Activated CD4-positive, alpha-beta T cell treated with anti-CD3 and anti-CD28 coated beads, Interleukin-2, amount 10 ng/mL, durations not matched to agents 24 days and 14 days (primary cell): Measurements from ENCODE around the gene MYOC. TPM values are rescaled to one million over a fixed set of nuclear protein-coding genes. Genes with fewer than 3 reads are reported as not detected.
A peak's percentile ranks its signal among the peaks of the same experiment; 100 is the strongest.
"Not testable (repeated sequence)": the region's sequence is repeated elsewhere in the genome, so short reads cannot be mapped to it uniquely, and the experiment has no call there.

Experiments
- DNase-seq: peaks from one replicate; pipeline ENCODE4 v3.0.0; 2022
- H3K27ac Mint-ChIP-seq: one replicate; pipeline ENCODE4 v1.8.0; 2022; ENCODE audit warnings: mild to moderate bottlenecking, mixed read lengths
- H3K27me3 Mint-ChIP-seq: one replicate; pipeline ENCODE4 v1.8.0; 2022; ENCODE audit warnings: mixed read lengths
- H3K36me3 Mint-ChIP-seq: one replicate; pipeline ENCODE4 v1.8.0; 2022; ENCODE audit warnings: low read depth, mild to moderate bottlenecking, mixed read lengths
- H3K4me1 Mint-ChIP-seq: one replicate; pipeline ENCODE4 v1.8.0; 2021; ENCODE audit warnings: mixed read lengths
- H3K4me3 Mint-ChIP-seq: one replicate; pipeline ENCODE4 v1.8.0; 2022; ENCODE audit warnings: mild to moderate bottlenecking, moderate library complexity, mixed read lengths
- H3K9me3 Mint-ChIP-seq: one replicate; pipeline ENCODE4 v1.8.0; 2021; ENCODE audit warnings: mixed read lengths
- intact Hi-C: fragments of 100-400 bp; cut with micrococcal nuclease; formaldehyde crosslinking; loops from one replicate; pipeline ENCODE4 v1.15.1; 2023
- total RNA-seq: library from RNA; stranded (reverse); gene quantifications from 2 replicates; pipeline ENCODE4 v1.2.3, GENCODE V29; 2022

The MYOC gene
- total RNA-seq, 1 donor from 2014 or later, result not detected

DNA sequence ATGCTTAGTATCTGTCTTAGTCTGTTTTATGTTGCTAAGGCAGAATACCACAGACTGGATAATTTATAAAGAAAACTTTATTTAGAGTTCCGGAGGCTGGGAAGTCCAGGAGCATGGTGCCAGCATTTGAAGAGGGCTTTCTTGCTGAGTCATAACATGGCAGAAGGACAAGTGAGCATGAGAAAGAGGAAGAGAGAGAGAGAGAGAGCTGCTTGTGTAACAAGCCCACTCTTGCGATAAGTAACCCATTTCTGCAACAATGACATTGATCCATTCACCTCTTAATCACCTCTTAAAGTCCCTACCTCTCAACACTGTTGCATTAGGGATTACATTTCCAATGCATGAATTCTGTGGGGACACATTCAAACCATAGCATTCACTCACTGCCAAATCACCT lies 42.1 kb downstream of the MYOC start:
- H3K27ac Mint-ChIP-seq, result no peak overlapping the region
- no peaks in the 10 kb centered on the region for H3K36me3 Mint-ChIP-seq
- H3K4me3 Mint-ChIP-seq, result no peak overlapping the region
- H3K4me1 Mint-ChIP-seq, result no peaks in the 10 kb centered on the region
- intact Hi-C loops, result no loop called here
- no peak for DNase-seq
- H3K27me3 Mint-ChIP-seq, result no peaks in the 10 kb centered on the region
- no peaks in the 10 kb centered on the region for H3K9me3 Mint-ChIP-seq

DNA sequence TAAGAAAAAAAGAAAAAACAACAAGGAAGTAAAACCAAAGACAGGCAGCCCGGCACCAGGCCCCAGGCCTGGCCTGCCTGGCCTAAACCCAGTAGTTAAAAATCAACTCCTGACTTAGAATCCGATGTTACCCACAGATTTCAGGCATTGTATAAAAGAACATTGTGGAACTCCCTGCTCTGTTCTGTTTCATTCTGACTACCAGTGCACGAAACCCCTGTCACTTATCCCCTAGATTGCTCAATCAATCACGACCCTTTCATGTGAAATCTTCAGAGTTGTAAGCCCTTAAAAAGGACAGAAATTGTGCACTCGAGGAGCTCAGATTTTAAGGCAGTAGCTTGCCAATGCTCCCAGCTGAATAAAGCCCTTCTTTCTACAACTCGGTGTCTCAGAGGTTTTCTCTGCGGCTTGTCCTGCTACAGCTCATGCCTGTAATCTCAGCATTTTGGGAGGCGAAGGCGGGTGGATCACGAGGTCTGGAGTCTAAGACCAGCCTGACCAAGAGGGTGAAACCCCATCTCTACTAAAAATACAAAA lies 46.0 kb downstream of the MYOC start:
- Mint-ChIP-seq H3K27ac (no peak overlapping the region), H3K27me3 (no peaks in the 10 kb centered on the region), H3K4me3 (no peak overlapping the region), H3K36me3 (no peaks in the 10 kb centered on the region), H3K9me3 (no peaks in the 10 kb centered on the region), H3K4me1 (no peaks in the 10 kb centered on the region)
- no peak for DNase-seq
- intact Hi-C loops, result no loop called here

DNA sequence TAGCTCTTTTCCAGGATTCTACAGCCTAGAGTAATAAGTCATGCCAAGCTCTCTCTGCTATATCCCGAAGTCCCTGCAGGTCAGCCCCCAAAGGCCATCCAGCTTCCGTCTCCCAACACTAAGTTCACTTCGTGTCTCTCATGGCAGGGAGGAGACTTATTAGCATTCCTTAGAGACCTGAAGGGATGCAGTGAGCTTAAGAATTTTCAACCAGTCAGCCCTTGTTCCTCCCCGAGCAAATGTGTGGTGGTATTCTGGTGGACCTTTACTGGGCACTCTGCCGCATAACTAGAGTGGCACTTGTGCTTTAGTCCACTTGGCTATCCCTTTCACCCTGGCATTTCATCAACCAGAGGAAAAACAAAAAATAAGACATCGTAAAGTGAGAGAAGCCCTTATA lies 49.4 kb downstream of the MYOC start:
- intact Hi-C loops, H3K27ac Mint-ChIP-seq, H3K27me3 Mint-ChIP-seq, DNase-seq, H3K9me3 Mint-ChIP-seq, H3K36me3 Mint-ChIP-seq, H3K4me3 Mint-ChIP-seq, H3K4me1 Mint-ChIP-seq: not testable (repeated sequence)

DNA sequence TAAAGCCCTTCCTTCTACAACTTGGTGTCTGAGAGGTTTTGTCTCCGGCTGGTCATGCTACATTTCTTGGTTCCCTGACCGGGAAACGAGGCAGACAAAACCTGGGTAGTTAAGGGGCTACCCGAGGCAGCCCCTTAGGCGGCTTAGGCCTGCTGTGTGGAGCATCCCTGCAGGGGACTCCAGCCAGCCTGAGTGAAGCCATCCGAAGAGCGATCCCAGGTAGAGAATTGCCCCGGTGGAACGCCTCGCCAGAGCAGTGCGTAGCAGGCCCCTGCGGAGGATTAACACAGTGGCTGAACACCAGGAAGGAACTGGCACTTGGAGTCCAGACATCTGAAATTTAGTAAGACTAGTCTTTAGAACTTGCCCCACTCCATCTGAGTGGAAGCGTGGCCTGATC lies 51.6 kb downstream of the MYOC start:
- no peaks in the 10 kb centered on the region for H3K27me3 Mint-ChIP-seq
- intact Hi-C loops, result no loop called here
- no peak overlapping the region for H3K27ac Mint-ChIP-seq
- H3K9me3 Mint-ChIP-seq, result no peaks in the 10 kb centered on the region
- H3K4me3 Mint-ChIP-seq, result no peak overlapping the region
- peaks cover 2% of the 10 kb centered on the region for H3K4me1 Mint-ChIP-seq
- DNase-seq, result no peak
- peaks cover 4% of the 10 kb centered on the region for H3K36me3 Mint-ChIP-seq

DNA sequence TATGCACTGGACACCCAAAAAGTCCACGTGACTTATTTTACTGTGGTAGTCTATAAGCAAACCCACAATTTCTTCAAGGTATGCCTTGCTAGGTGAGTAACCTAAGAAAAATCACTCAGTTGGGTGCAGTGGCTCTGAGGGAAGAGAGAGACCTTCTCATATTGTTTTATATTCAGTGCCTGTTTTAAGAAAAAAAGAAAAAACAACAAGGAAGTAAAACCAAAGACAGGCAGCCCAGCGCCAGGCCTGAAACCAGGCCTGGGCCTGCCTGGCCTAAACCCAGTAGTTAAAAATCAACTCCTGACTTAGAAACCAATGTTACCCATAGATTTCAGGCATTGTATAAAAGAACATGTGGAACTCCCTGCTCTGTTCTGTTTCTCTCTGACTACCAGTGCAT lies 52.2 kb downstream of the MYOC start:
- H3K36me3 Mint-ChIP-seq, H3K4me1 Mint-ChIP-seq, H3K27me3 Mint-ChIP-seq, H3K9me3 Mint-ChIP-seq, DNase-seq, intact Hi-C loops, H3K4me3 Mint-ChIP-seq, H3K27ac Mint-ChIP-seq: not testable (repeated sequence)

DNA sequence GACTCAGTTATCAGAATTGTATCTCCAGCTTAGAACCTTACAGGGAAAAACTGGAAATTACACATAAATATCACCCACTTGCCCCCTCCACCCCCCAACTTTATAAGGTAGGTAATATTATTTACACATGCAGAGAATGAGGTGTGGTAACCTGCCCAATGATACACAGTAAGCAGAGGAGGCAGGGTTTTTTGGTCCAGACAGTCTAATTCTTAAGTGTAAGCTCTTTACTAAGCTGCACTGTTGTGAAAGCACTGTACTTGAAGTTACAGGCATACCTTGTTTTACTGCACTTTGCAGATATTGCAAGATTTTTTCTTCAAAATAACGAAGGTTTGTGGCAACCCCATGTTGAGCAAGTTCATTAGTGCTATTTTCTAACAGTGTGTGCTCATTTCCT lies 55.3 kb downstream of the MYOC start:
- intact Hi-C loops, result no loop called here
- no peak overlapping the region for H3K27ac Mint-ChIP-seq
- H3K4me1 Mint-ChIP-seq, result peaks cover 4% of the 10 kb centered on the region
- no peak overlapping the region for H3K4me3 Mint-ChIP-seq
- peaks cover 25% of the 10 kb centered on the region for H3K36me3 Mint-ChIP-seq
- DNase-seq, result no peak
- no peaks in the 10 kb centered on the region for H3K9me3 Mint-ChIP-seq
- H3K27me3 Mint-ChIP-seq, result no peaks in the 10 kb centered on the region

DNA sequence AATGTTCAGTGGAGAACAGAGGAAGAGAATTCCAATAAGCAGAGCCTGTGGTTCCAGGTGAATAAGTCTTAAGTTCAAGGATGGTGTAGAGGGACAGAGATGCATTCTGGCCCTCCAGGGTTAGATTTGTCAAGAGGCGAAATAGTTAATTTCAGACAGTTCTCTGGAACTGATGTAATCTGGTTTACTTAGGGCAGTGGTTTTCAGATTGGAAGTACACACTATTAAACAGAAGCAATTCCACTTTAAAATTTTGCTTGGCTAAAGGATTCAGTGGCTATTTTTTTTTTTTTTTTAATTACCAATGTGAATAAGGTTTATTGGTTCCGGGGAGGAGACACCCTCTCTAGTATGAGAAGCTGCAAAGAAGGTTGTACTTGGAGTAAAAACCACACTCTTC lies 55.8 kb downstream of the MYOC start:
- H3K27ac Mint-ChIP-seq, result peak overlapping the region; percentile 19
- peaks cover 28% of the 10 kb centered on the region for H3K36me3 Mint-ChIP-seq
- H3K9me3 Mint-ChIP-seq, result no peaks in the 10 kb centered on the region
- H3K4me3 Mint-ChIP-seq, result no peak overlapping the region
- intact Hi-C loops, result no loop called here
- DNase-seq, result no peak
- H3K4me1 Mint-ChIP-seq, result peaks cover 4% of the 10 kb centered on the region
- H3K27me3 Mint-ChIP-seq, result no peaks in the 10 kb centered on the region

DNA sequence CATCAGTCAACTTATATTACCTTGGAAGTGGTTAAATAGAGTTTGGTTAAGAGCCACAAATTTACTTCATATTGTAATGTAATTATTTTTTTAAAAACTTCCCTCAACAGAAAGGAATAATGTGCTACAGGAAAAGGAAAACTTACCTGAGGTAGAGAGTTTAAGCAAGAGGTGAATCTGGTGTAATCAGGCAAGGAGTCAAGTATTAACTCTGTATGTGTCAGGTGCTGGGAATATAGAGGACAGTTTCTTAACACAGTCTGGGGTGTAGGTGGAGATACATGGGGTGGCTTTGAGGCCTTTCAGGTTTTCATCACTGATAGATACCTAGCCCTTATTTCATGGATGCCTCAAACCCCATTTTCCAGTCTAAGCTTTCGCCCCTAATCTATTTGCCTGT lies 56.4 kb downstream of the MYOC start:
- peaks cover 34% of the 10 kb centered on the region for H3K36me3 Mint-ChIP-seq
- no peaks in the 10 kb centered on the region for H3K27me3 Mint-ChIP-seq
- no peak overlapping the region for H3K27ac Mint-ChIP-seq
- intact Hi-C loops, result no loop called here
- DNase-seq, result no peak
- peaks cover 4% of the 10 kb centered on the region for H3K4me1 Mint-ChIP-seq
- no peaks in the 10 kb centered on the region for H3K9me3 Mint-ChIP-seq
- no peak overlapping the region for H3K4me3 Mint-ChIP-seq

DNA sequence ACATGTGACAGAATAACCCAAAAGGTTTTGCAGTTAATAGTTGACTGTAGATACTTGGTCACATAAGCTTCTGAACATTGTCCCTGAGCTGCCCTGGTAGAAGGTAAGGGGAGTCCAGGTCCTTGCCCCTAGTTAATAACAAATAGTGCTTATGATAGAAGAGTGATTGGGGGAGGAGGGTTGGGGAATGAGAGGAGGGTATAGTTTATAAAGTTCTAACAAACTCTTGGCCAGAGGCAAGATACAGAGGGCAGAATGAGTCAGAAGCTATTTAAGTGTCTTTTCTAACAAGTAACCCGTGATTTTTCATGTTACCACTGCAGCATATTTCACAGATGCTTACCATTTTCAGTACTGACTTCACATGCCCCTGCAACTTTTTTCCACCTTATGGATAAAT lies 57.2 kb downstream of the MYOC start:
- Mint-ChIP-seq H3K27ac (no peak overlapping the region), H3K4me3 (no peak overlapping the region), H3K36me3 (peaks cover 41% of the 10 kb centered on the region), H3K27me3 (no peaks in the 10 kb centered on the region), H3K4me1 (peaks cover 4% of the 10 kb centered on the region), H3K9me3 (no peaks in the 10 kb centered on the region)
- intact Hi-C loops, result no loop called here
- DNase-seq, result no peak

DNA sequence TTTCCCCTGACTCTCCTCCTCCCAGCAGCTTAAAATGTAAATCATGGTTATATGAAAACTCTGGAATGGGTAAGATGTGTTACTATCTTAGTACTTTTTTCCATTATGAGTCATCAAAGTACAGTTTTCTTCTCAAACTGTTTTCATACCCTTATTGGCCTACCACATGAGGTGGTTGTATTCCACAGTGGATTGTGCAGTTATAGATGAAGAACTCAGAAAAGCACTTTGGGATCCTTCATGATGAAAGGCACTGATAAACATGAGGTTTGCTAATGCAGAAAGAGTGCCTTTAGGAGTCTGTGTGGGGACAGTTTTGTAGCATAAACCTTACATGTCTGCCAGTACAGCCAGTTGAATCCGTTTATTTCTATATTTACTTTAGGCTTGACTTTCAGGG lies 62.5 kb downstream of the MYOC start:
- Mint-ChIP-seq H3K4me3 (no peak overlapping the region), H3K27me3 (no peaks in the 10 kb centered on the region), H3K9me3 (no peaks in the 10 kb centered on the region), H3K36me3 (peaks cover 73% of the 10 kb centered on the region), H3K27ac (peak overlapping the region; percentile 62), H3K4me1 (peaks cover 16% of the 10 kb centered on the region)
- no peak for DNase-seq
- intact Hi-C loops, result no loop called here

DNA sequence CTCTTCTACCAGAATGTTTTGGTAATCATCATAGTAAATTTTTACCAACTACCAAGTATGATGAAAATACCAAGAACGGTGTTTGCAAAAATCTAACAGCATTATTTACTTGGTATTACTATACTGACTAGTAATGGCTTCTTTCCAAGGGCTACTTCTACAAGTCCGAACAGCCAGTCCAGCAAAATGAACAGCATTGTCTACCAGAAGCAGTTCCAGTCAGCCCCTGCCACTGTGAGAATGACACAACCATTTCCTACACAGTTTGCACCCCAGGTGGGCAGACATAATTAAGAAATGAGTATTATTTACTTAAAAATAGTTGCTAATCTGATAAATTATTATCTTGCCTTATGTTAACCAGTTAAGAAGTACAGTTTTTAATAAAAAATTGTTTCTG lies 64.3 kb downstream of the MYOC start:
- Mint-ChIP-seq H3K9me3 (no peaks in the 10 kb centered on the region), H3K27ac (peak overlapping the region; percentile 15), H3K27me3 (no peaks in the 10 kb centered on the region), H3K36me3 (peaks cover 78% of the 10 kb centered on the region), H3K4me3 (no peak overlapping the region), H3K4me1 (peaks cover 21% of the 10 kb centered on the region)
- DNase-seq, result no peak
- intact Hi-C loops, result no loop called here

DNA sequence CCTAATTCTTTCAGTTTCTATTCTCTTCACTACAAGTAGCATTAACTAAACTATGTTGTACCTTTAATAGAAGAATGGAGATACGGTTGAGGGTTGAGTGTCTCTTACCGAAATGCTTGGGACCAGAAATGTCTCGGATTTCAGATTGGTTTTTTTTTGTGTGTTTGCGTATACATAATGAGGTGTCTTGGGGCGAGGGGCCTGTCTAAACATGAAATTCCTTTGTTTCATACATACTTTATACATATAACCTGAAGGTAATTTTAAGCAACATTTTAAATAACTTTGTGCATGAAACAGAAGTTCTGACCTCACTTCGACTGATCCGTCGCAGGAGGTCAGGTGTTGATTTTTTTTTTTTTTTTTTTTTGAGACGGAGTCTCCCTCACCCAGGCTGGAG lies 66.8 kb downstream of the MYOC start:
- H3K4me3 Mint-ChIP-seq, result no peak overlapping the region
- H3K27ac Mint-ChIP-seq, result peak overlapping the region; percentile 29
- intact Hi-C loops, result no loop called here
- H3K36me3 Mint-ChIP-seq, result peaks cover 63% of the 10 kb centered on the region
- H3K27me3 Mint-ChIP-seq, result no peaks in the 10 kb centered on the region
- no peaks in the 10 kb centered on the region for H3K9me3 Mint-ChIP-seq
- peaks cover 35% of the 10 kb centered on the region for H3K4me1 Mint-ChIP-seq
- no peak for DNase-seq

Other genes starting within 250 kb of the MYOC start
- gene PRRC2C, start 167.2 kb downstream of the MYOC start, total RNA-seq, result 278 TPM in 2 replicates
- 0.21 TPM in 1 of 2 replicates, not detected in the other for gene MYOCOS, start 30.4 kb downstream of the MYOC start, total RNA-seq
- 7.7 TPM in 2 replicates for gene VAMP4, start 89.4 kb upstream of the MYOC start, total RNA-seq
- 56.1 and 57.8 TPM in 2 replicates for gene METTL13, start 129.0 kb upstream of the MYOC start, total RNA-seq
- gene DNM3, start 188.8 kb upstream of the MYOC start, total RNA-seq, result 0.42 and 0.45 TPM in 2 replicates